HG02885 (cell line): ENCODE data around the gene PRKAR1B.

Experiments
- ATAC-seq: cut with Tn5 transposase; IDR thresholded peaks from one replicate; pipeline ENCODE4 v1.9.1; 2021; ENCODE audit warnings: mild to moderate bottlenecking; ENCODE audit not compliant: unreplicated experiment, poor library complexity

The PRKAR1B gene

DNA sequence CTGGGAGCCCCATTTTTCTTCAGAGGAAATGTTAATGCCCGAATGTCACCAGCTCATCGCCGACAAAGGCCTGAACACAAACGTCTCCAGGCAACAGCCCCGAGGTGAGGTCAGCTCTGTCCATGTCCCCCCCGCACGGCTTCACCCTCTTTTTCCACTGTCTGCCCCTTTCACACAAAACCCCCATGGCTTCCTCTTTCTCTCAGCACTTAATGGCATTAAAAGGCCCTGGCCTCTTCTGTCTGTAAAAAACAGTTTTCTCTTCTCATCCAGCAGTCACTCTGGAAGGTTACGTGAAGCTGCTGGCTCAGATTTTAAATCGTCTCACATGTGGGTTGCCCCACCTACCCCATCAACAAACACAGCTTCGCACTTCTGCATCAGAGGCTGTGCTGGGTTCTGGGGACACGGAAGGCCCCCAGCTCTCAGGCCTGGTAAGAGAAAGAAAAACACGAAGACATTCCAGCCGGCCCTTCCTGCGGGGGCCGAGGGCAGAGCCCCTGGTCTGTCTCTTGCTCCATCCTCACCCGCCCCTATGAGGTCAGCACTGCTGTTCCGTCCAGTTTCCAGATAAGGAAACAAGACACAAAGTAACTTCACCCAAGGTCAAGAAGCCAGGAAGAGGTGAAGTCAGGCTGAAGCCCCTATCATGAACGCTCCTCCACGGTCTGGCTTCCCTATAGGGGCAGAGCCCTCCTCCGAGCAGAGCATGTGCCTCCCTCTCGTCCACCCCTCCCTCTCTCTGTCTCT is 116.4 kb downstream of the PRKAR1B start:
- no peak for ATAC-seq

GRCh38 chr7:610141-610530 is 116.9 kb downstream of the PRKAR1B start:
- no peak for ATAC-seq

DNA sequence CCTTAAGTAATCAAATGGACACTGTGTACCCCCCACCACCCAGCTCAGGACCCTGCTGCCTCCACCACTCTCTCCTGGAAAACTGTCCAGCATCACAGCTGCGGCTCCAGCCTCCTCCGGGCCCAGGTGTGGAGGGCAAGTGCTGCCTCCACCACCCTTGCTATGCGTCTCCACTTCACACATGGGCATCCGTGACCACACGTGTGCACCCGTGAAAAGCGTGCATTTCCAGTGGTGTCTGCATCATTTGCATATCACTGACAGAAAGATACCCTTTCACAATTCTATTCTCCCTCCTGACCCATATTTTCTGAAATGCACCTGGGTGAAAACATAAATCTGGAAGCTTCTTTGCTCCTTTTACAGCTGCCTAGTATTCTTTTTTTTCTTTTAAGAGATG is 117.7 kb downstream of the PRKAR1B start:
- no peak for ATAC-seq

DNA sequence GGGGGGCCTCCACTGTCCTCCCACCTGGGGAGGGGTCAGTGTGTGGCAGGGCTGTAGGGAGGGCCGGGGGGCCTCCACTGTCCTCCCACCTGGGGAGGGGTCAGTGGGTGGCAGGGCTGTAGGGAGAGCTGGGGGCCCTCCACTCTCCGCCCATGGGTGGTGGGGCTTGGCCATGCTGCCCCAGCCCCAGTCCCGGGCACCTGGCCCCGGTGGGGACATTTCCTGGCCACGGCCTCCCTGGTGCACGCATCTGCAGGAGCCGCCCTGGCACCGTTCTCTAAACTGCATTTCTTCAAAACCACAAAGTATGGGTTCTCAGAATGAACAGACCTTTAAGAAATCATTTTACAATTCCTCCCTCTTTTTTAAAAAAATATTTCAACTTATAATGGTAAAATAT is 118.1 kb downstream of the PRKAR1B start:
- no peak for ATAC-seq

- ATAC-seq, result no peak
Observed at GRCh38 chr7:608361-608760, 118.7 kb downstream of the PRKAR1B start.

- ATAC-seq, result no peak
Observed at GRCh38 chr7:607938-608337, 119.1 kb downstream of the PRKAR1B start.

DNA sequence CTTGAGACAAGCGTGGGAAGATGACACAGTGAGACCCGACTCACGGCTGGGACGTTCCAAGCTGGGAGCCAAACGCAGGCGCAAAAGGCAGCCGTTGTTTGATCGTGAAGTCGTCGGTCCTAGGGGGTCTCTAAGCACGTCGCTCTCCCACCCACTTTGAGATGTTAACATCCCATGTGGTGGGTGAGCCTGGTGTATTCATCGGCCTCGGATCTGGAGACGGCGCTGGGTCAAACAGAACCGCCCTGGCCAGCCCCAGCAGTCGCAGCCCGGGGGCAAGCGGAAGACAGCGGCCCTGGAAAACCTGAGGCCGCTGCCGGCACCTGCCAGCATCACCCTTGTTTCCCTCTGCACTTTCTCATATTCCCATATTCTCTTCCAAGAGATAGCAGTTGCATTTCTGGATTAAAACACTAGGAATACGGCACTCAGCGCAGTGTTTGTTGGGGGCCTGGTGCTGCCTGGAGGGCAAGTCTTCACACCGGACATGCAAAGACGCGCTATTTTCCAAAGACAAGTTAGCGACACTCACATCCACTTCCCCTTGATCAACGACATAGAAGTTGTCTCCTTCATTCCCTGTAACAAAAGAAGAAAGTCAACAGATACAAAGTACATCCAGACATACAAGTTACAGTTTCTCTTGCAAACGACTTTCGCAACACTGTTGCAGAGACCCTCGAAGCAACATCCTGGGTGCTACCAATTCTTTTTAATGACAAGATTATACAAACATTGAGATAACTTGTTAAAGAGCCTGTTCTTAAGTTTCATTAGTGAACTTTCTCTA is 121.2 kb downstream of the PRKAR1B start:
- ATAC-seq, result no peak

DNA sequence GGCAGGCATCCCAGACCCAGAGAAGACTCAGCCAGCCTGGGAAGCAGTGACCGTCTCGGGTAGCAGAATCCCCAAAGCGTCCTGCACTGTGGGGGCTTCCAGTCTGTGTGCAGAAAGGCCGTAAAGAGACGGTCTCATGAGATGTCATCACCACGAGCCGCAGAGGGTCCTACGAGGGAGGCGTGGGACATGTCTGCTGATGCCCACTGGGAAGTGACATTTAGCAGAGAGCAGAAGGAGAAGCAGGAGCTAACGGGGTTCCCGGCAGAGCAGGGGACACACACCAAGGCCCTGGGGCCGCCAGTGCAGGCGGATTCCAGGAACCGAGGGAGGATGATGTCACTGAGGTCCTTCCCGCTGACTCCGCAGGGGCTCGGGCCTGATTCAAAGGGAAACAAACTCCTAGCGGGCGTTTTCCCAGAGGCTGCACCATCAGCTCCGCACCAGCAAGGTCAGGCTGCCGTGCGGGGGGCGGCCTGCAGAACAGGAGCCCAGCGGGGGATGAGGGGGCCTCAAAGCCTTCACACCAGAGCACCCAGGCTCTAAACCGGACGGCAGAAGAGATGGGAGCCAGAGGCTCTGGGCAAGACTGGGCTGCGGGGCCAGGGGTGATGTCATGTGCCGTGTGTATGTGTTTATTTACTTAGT is 122.1 kb downstream of the PRKAR1B start:
- no peak for ATAC-seq

GRCh38 chr7:604001-604883 is 122.8 kb downstream of the PRKAR1B start:
- ATAC-seq, result peak; percentile 67

- ATAC-seq, result no peak
Observed at GRCh38 chr7:603152-603951, 123.7 kb downstream of the PRKAR1B start.

DNA sequence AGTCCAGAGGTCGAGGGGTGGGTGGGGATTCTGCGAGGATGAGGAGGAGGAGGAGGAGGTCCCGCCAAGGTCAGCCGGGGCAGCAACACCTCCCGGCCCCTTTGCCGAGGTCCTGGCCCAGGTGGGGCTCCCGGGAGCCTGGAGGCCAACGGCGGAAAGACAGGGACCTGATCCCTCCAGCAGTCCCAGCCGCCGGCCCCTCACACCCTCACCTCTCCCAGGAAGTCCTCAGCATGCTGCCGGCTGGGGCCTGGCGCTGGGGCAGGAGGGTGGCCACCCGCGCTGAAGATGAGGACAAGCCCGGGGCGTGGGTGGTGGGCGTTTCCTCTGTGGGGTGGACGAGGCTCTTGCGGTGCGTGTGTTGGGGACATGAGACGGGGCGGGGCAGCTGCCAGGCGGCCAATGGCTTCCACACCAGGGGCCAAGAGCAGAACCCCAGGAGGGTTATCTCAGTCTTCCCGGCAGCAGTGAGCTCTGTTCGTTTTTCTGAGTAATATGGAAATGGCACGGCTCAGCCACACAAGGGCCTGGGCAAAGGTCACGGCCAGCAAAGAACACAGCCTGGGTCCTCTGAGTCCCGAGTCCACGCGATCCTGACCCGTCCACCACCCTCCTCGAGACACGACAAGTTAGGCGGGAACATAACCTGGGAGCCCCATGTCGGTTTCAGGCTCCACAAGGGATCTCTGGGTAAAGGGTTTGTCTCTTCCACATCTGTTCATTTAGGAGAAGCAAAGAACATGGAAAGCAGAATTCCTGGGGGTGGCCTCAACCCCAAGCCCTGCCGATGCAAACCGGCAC is 124.5 kb downstream of the PRKAR1B start:
- ATAC-seq, result peak; percentile 30

DNA sequence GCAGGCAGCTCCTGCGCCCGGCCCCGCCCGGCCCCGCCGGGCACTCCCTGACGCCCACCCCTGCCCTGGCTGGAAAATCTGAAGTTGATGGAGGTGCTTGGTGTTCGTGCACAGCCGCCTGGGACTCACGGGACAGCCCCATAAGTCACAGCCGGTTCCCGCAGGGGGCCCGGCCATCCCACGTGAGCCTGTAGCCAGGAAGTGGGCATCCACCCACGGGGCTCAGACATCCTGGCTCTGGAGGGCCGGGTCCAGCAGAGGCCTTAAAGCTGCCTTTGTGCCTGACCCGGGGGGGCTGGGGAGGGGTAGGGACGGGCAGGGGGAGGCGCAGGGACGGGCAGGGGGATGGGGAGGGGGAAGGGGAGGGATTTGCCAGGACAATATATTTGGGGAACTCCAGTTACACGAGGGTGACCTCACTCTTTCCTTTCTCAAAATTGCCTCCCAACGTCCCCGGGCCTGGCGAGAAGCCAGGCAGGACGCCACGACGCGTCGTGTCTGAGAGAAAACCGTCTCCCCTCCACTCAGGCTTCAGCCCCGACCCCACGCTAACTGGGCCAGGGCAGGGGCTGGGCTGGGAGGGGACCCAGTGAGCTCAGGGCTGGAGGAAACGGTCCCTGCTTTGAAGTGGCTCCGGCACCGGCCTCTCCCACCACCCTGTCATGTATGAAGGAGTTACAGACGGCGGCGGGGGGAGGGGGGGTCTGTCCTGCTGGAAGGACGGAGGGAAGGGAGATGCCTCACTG is 125.3 kb downstream of the PRKAR1B start:
- peak; percentile 56 for ATAC-seq

GRCh38 chr7:601036-601594 is 126.0 kb downstream of the PRKAR1B start:
- no peak for ATAC-seq

DNA sequence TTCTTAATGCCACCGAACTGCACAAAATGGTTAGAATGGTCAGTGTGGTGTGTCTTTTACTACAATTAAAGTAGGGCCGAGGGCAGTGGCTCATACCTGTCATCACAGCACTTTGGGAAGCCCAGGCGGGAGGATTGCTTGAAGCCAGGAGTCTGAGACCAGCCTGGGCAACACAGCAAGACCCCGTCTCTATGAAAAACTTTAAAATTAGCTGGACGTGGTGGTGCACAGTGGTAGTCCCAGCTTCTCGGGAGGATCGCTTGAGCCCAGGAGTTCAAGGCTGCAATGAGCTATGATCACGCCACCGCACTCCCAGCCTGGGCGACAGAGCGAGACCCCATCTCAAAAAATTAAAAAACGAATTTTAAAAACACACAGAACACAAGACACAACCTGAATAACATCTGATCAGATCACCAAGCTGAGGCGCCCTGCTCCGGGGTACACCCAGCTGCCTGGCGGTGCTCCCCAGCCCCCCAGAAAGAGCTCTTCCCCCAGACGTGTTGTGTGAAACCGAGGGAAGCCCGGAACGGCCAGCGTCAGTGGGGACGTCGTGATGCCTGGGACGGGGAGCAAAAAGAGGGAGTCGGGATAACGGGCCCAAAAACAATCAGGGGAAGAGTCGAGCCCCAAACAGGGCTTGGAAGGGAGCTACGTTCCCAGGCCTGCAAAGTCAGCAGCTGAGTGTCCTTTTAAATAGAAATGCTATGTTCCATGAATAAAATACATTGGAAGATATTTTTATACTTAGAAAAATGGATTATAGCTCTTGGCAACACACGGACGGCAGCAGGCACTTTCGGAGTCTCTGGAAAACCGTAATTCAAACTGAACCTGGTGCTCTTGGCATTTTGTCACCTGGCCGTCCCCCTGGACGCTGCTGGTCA is 126.7 kb downstream of the PRKAR1B start:
- no peak for ATAC-seq

DNA sequence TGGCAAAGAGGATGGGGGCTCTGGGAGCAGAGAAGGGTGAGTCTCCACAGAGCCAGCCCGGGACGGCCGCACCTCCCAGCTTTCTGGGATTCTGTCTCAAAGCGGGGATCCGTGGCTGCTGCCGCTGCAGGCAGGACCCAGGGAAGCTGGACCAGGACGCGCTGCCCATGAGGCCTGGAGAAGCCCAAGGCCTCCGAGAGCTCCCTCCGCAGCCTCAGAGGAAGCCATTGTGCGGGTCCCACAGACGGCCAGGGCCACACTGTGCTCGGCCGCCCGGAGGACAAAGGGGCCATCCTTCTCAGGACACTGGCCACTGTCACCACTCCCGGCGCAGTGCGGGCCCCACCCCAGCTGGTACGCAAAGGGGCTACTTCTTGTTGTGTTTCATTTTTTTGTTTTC is 128.2 kb downstream of the PRKAR1B start:
- ATAC-seq, result no peak

- ATAC-seq, result no peak
Observed at GRCh38 chr7:597348-598178, 129.5 kb downstream of the PRKAR1B start.
